Measurements from ENCODE around the gene CRB3. TPM values are rescaled to one million over a fixed set of nuclear protein-coding genes. Genes with fewer than 3 reads are reported as not detected.

Gene CRB3
- polyA plus RNA-seq, 2 of the 4 experiments (the other 2 are of a cell fraction) = 1.9 to 5.7 TPM

GRCh38 chr19:6476155-6476895 is 12.3 kb downstream of the CRB3 start (continued):
- TF ChIP-seq PBX3 (IDR thresholded peaks at IDR 0.05) (no peak), BCL3 (IDR thresholded peaks at IDR 0.05) (no peak)

- DNase-seq (ENCODE audit: low read depth in 1 of 2, low spot score in 1 of 2) = no peak
- ChIA-PET CTCF (interaction anchor here (1.0 kb wide), 1 partner anchor 105 kb away, joined by 5 read pairs; no protein-coding TSS in a partner anchor), POLR2A (interaction anchor here (0.9 to 1.4 kb wide), 2 partner anchors 54 to 83 kb away, joined by 3 to 5 read pairs; partner anchors contain the start of gene TNFSF9)
- Histone ChIP-seq H3K27ac (peak overlapping the region; percentile 8 to 77; a peak in 3 of 6 replicates), H3K4me2 (peak overlapping the region; percentile 90), H3K4me3 (peak overlapping the region; percentile 44), H3K9me3 (no peaks in the 10 kb centered on the region), H3K4me1 (peaks cover 4% of the 10 kb centered on the region; the same call in 1 of the 3 replicates)
- TF ChIP-seq POLR2AphosphoS2 (conservative IDR thresholded peaks at IDR 0.05; ENCODE audit: low read length) (no peak), EHMT2 (IDR thresholded peaks at IDR 0.05; ENCODE audit: low read depth) (no peak), KDM1A (IDR thresholded peaks at IDR 0.05; ENCODE audit: low read depth) (no peak), BCL3 (IDR thresholded peaks at IDR 0.05) (no peak), BHLHE40 (IDR thresholded peaks at IDR 0.05; ENCODE audit: low read depth, low read length) (no peak), HES2 (IDR thresholded peaks at IDR 0.05) (no peak), HDAC2 (IDR thresholded peaks at IDR 0.05) (no peak), CHD4 (IDR thresholded peaks at IDR 0.05; ENCODE audit: borderline replicate concordance) (no peak)
- FAIRE-seq = no peak
- peak in 1 of 2 experiments; percentile 31; a peak in 1 of 6 replicates for ATAC-seq
- no CpG with 5 or more reads among the region's 29 CpGs for WGBS (ENCODE audit: missing lambda C conversion rate)
Measured at GRCh38 chr19:6476896-6477431, 12.9 kb downstream of the CRB3 start.

- no peak overlapping the region for H3K4me3 ChIP-seq
- no peak overlapping the region for H3K4me2 ChIP-seq
- TF ChIP-seq GATA3 (IDR thresholded peaks at IDR 0.05; ENCODE audit: borderline replicate concordance) (no peak), CTCF (IDR thresholded peaks at IDR 0.05) (no peak), RCOR1 (IDR thresholded peaks at IDR 0.05; ENCODE audit: low read depth, low read length) (no peak), ZFP36 (IDR thresholded peaks at IDR 0.05; ENCODE audit: borderline replicate concordance, partially characterized antibody) (no peak), RFX5 (IDR thresholded peaks at IDR 0.05) (no peak), PHF8 (IDR thresholded peaks at IDR 0.05; ENCODE audit: borderline replicate concordance, low read depth) (no peak), EP300 (IDR thresholded peaks at IDR 0.05) (no peak), E2F6 (IDR thresholded peaks at IDR 0.05; ENCODE audit: borderline replicate concordance, low read depth) (no peak)
- peaks cover 4% of the 10 kb centered on the region; the same call in 1 of the 3 replicates for H3K4me1 ChIP-seq
- WGBS (ENCODE audit: missing lambda C conversion rate) = 92% methylated on average over 7 of the region's 13 CpGs
- ChIA-PET POLR2A (no interaction called here), CTCF (no interaction called here)
- no peak for DNase-seq (ENCODE audit: low read depth in 1 of 2, low spot score in 1 of 2)
- H3K9me3 ChIP-seq = no peaks in the 10 kb centered on the region
- H3K27ac ChIP-seq = no peak overlapping the region
- ATAC-seq = no peak
- FAIRE-seq = no peak
Measured at GRCh38 chr19:6478815-6479214, 14.7 kb downstream of the CRB3 start.

All from A549 (cell line).